ENCODE data around the gene MTA1.

The MTA1 gene
- 51.3 to 65.2 reads per million in 2 donors for total RNA-seq

DNA sequence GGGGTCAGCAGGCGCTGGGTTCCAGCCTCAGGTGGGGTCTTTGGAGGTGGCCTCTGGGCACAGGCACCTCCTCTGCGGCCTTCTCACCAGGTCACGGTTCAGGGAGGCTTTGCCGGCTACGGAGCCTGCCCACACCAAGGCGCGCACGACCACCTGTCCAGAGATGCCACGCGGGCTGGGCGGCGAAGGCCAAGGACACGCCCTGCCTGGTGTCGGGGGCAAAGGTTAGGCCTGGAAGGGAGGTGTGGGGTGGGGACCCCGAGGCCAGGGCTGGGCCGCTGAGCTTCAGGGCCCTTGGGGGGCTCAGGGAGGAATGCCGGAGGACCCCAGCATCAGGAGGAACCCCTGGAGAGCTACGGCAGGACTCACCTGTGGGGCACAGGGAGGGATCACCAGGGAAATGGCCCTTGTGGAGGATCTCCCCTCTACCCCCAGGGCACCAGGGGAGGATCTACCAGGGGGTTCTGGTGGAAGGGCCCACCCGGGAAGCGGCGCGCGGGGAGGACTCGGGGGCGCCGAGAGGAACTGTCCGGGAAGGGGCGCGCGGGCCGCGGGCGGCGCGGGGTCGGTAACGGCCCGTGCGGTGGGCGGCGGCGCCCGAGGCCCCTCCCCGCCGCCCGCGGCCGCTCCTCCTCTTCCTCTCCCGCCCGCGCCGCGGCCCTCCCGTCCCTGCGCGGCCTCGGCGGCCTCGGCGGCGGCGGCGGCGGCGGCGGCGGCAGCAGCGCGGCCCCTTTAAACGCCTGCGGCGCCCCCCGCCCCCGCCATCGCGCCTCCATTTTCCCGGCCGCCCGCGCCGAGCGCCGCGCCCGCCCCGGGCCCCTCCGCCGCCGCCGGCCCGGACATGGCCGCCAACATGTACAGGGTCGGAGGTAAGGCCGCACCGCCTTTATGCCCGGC, at the start of gene MTA1:
Gene MTA1, plus strand, starts transcription at position 633 of the 897 bp plus-strand sequence. Its CDS starts 209 bp downstream, at position 842.
- peak; percentile 50 for DNase-seq

- no peak for DNase-seq
These were observed 45.2 kb upstream of the MTA1 start for GRCh38 chr14:105374389-105374788.

DNA sequence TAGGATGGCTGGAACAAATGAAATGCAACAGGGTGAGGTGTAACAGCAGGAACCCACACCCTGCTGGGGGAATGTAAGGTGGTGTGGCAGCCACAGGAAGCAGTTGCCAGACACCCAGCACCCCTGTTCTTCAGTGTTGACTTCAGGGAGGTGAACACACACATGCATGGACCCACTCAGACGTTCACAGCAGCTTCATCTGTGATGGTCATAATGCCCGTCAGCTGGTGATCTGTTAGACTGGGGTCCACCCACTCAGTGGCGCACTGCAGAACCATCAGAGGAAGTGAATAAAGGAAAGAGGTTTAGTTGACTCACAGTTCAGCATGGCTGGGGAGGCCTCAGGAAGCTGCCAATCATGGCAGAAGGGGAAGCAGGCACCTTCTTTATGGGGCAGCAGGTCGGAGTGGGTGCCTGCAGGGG, 44.0 kb upstream of the MTA1 start:
- DNase-seq, result no peak

GRCh38 chr14:105376521-105377440, 42.8 kb upstream of the MTA1 start:
- no peak for DNase-seq

GRCh38 chr14:105377555-105378182, 42.0 kb upstream of the MTA1 start:
- DNase-seq, result no peak

- DNase-seq, result no peak
These were observed 41.4 kb upstream of the MTA1 start for GRCh38 chr14:105378199-105378598.

GRCh38 chr14:105378873-105379685, 40.5 kb upstream of the MTA1 start:
- no peak for DNase-seq

- no peak for DNase-seq
These were observed 39.7 kb upstream of the MTA1 start for GRCh38 chr14:105379946-105380345.

DNA sequence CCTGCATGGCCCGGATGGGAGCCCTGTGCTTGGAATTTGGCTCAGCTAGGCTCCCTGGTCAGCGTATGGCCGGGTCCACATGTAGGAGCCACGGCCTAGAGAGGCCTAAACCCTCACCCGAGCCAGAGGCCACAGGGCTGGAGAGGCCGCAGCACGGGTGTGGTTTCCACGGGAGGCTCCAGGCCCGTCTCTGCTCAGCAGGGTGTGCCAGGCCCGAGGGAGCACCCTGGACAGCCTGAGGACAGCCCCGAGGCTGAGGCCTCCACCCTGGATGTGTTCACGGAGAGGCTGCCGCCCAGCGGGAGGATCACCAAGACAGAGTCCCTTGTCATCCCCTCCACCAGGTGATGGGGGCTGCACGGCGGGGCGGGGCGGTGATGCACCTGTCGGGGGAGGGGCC, 38.9 kb upstream of the MTA1 start:
- no peak for DNase-seq

DNA sequence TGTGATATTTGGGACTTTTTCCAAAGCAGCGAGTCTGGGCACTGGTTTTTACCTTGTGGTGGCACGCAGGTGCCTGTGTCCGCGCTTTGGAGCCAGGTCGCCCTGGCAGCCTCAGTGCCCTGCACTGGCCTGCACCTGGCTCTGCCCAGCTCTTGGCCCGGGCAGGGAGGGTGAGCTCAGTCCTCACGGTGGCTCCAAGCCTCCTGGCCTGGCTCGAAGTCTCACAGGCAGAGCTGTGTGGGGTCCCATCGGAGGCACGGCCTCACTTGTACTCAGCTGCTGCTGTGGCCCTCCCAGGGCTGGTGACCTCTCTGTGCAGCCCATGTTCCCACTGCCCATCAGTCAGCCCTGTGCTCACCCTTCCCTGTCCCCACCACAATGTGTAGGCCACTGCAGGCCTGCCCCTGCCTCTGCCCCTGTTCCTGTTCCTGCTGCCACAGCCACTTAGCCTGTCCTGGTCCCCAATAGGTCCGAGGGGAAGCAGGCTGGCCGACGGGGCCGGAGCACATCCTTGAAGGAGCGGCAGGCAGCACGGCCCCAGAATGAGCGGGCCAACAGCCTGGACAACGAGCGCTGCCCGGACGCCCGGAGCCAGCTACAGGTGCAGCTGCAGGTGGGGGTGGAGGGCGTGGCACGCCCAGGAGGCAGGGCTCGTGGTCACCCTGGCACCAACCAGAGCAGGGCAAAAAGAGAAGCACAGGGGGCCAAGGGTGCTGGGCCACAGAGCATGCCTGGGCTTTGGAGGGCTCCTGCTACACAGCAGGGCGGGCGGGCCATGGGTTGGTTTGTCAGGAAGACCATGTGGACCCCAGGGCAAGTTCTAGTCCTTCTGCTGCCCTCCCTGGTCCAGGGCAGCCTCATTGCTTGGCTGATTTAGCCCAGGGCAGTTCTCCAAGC, 37.9 kb upstream of the MTA1 start:
- no peak for DNase-seq

DNA sequence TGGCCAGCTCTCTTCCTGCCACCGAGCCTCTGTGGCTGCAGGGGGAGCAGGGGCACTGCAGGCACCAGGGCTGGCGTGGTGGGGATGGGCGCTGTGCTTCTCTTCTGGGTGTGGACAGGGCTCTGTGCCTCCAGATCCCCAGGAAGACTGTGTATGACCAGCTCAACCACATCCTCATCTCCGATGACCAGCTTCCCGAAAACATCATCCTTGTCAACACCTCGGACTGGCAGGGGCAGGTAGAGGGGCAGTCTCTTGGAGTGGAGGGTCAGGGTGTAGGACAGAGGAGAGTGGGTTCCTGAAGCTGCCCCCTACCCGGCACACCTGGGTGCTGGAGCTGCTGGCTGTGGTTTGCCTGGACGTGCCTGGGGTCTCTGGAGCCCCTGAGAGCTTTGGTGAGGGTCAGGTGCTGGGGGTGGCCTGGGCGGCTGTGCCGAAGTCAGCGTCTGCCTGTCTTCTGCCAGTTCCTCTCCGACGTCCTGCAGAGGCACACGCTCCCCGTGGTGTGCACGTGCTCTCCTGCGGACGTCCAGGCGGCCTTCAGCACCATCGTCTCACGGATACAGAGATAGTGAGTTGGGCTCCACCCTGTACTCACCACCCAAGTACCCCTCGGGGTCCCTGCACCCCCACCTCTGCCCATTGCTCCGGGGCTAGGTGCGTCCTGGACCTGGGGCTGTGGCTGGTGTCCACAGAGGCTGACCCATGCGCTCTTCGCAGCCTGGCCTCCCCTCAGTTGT, 37.1 kb upstream of the MTA1 start:
- DNase-seq, result no peak

GRCh38 chr14:105383083-105383730, 36.4 kb upstream of the MTA1 start:
- DNase-seq, result no peak

- DNase-seq, result no peak
These were observed 35.5 kb upstream of the MTA1 start for GRCh38 chr14:105384041-105384557.

DNA sequence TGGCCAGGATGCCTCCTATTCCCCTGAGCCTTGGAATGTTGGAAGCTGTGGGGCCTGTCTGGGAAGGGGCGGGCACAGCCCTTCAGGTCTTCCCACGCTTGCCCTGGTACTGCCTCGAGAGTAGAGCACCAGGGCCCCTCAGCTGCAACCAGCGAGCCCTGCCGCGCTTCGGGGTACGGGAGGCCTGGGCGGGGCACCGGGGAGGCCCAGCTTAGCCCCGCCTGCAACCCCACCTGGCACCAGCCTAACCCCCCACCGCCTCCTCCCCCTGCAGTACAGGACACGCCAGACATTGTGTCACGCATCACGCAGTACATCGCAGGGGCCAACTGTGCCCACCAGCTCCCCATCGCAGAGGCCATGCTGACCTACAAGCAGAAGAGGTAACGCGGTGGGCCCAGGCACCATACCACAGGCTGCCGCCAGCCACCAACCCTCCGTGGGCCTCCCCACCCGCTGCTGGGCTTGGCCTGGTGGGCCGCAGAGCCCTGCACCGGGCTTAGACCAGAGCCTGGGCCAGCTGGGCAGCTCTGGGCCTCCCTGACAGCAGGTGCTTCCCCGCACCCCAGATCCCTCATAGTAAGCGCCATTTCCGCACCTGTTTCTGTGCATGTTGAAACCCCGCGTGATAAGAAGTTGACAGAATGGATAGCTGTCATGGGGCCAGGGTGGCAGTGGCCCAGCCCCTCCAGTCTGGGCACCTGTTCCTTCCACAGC, 34.9 kb upstream of the MTA1 start:
- no peak for DNase-seq

- no peak for DNase-seq
These were observed 34.3 kb upstream of the MTA1 start for GRCh38 chr14:105385322-105385637.

DNA sequence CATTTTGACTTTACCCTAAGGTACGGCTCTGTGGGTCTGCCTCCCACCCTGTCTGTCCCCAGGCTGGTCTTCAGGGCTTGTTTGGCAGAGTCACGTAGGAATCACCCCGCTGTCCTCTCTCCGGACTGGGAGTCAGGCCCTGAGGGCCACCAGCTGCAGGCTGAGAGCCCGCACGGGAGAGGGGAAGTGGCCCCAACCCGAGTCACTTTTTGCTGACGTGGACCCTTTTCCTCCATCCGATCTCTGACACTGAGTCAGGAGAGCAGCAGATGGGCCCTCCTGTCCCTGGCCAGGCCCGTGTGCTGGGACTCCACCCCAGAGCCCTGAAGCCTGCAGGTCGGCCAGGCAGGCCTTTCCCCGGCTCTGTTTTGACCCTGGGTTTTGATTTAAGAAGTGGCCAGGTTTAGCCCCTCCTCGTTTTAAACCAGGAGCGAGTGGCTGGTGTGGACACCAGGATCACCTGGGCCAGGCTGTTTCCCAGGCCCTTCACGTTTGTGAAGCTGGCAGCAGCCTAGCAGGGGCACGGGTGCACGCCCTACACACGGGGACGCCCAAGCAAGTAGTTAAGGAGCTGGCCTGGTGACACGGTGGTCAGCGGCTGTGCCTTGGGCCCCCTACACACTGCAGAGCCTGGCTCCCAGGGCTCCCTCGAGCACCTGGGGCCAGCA, 33.8 kb upstream of the MTA1 start:
- DNase-seq, result no peak

DNA sequence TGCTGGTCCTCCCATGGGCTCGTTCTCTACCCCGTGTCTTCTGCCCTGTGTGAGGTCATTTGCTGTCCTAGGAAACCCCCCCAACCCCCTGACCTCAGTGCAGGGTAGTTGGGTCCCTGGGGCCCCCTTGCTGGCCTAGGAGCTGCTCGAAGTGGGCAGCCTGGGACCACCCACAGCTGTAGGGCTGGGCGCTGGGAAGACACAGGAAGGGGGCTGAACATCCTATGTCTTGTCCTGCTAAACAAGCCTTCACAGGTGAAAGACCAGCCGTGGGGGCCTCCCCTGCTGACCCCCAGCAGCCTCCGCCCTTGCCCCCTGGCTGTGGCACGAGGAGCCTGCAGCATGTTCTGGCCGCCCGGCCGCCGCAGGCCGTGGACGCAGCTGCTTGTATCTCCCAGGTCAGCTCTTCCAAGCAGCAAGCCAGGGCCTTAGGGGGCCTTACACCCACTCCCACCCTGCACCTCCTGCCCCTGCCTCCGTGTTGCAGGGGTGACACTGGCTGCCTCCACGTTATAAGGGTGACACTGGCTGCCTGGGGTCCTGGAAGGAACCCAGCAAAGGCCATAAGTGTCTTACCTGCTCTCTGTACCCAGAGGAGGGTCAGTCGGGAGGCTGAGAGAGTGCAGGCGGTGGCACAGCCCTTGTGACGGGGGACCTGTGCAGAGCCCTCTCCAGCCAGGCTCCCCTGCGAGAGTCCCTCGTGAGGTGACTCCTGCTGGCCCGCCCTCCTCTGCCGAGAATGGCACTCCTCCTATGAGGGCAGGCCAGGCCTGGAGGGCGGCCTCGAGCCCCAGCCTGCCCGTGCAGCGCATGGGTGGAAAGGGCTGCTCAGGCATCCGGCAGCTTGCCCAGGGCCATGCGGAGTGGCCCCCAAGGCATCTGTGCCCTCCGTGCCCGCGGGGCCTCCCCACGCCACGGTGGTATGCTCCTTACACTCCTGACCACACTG, 32.8 kb upstream of the MTA1 start:
- no peak for DNase-seq

Data from T-helper 9 cell (primary cell).